Body of pancreas (tissue), 4 donors: ENCODE results near the gene RIPOR2.

Source experiments
- CTCF ChIP-seq, 7 experiments: fragments of 450-650 bp in 4 of 7; fragments of 200-600 bp in 3 of 7; sonication (generic) in 3 of 7; IDR thresholded peaks; one replicate each; pipeline ENCODE4 v1.5.1; 2016 to 2019; ENCODE audit warnings: antibody characterized with exemption in 7 of 7
- POLR2A ChIP-seq, 3 donors: fragments of 450-650 bp; IDR thresholded peaks; one replicate each; pipeline ENCODE4 v1.6.1; 2016; ENCODE audit warnings: antibody characterized with exemption in 3 of 3, mild to moderate bottlenecking in 2 of 3

DNA sequence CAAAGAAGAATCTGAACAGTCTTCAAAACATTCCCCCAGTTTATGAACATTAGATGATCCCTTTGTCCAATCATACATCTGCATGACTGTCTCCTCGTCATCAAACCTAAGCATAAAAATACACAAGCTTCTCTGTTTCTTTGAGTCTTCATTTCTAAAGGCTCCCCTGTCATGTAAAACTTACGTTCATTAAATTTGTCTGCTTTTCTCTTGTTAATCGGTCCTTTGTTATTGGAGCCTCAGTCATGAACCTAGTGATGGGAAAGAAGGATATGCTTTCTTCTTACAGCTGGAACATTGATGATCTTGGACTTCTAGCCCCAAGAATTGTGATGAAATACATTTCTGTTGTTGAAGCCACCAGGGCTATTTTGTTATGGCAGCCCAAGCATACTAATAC, 18.0 kb upstream of the RIPOR2 start:
- TF ChIP-seq CTCF (IDR thresholded peaks at IDR 0.05) (no peak), POLR2A (IDR thresholded peaks at IDR 0.05) (no peak)
